GM06990 (cell line): ENCODE measurements around the gene H2BK1.

Experiments used
- DNase-seq: peaks from one replicate; pipeline ENCODE4 v3.0.0-alpha.2; 2011; ENCODE audit not compliant: insufficient read length; ENCODE audit errors: extremely low read depth
- H3K27me3 ChIP-seq: replicated peaks from 2 replicates; pipeline ENCODE4 v1.6.0; 2011; ENCODE audit warnings: low read length; ENCODE audit not compliant: control insufficient read depth, insufficient read depth
- H3K36me3 ChIP-seq: 2 replicates; pipeline ENCODE4 v1.5.1; 2011; ENCODE audit warnings: low read length; ENCODE audit not compliant: control insufficient read depth, insufficient read depth
- H3K4me3 ChIP-seq: replicated peaks from 2 replicates; pipeline ENCODE4 v1.5.1; 2011; ENCODE audit warnings: low read depth, mild to moderate bottlenecking, control low read depth, low read length
- CTCF ChIP-seq: IDR thresholded peaks from 2 replicates; pipeline ENCODE4 v1.5.1; 2011; ENCODE audit warnings: low read length, control low read depth, mild to moderate bottlenecking, inconsistent platforms; ENCODE audit not compliant: insufficient read depth, poor library complexity, severe bottlenecking

H2BK1 gene

GRCh38 chr7:151236406-151236805 lies 26.1 kb upstream of the H2BK1 start:
- no peak for DNase-seq
- H3K4me3 ChIP-seq, result no peak overlapping the region
- H3K27me3 ChIP-seq, result no peaks in the 10 kb centered on the region
- peaks cover 26% of the 10 kb centered on the region for H3K36me3 ChIP-seq
- no peak for TF ChIP-seq CTCF

- H3K36me3 ChIP-seq, result peaks cover 26% of the 10 kb centered on the region
Measured at GRCh38 chr7:151235091-151235787, 25.0 kb upstream of the H2BK1 start.

GRCh38 chr7:151233804-151234203 lies 23.5 kb upstream of the H2BK1 start:
- H3K36me3 ChIP-seq, result peaks cover 21% of the 10 kb centered on the region
- peak overlapping the region; percentile 99 for H3K4me3 ChIP-seq
- DNase-seq, result no peak
- no peak for TF ChIP-seq CTCF
- H3K27me3 ChIP-seq, result no peaks in the 10 kb centered on the region

More at GRCh38 chr7:151235091-151235787, 25.0 kb upstream of the H2BK1 start:
- H3K27me3 ChIP-seq, result no peaks in the 10 kb centered on the region
- TF ChIP-seq CTCF, result no peak
- DNase-seq, result no peak
- no peak overlapping the region for H3K4me3 ChIP-seq

- peak overlapping the region; percentile 99 for H3K4me3 ChIP-seq
- peaks cover 21% of the 10 kb centered on the region for H3K36me3 ChIP-seq
- DNase-seq, result peak; percentile 52
- no peaks in the 10 kb centered on the region for H3K27me3 ChIP-seq
- no peak for TF ChIP-seq CTCF
Measured at GRCh38 chr7:151232917-151233701, 22.8 kb upstream of the H2BK1 start.

- TF ChIP-seq CTCF, result no peak
- Histone ChIP-seq H3K36me3 (peaks cover 14% of the 10 kb centered on the region), H3K4me3 (peak within 1 kb of the TSS; percentile 99), H3K27me3 (no peaks in the 10 kb centered on the region)
- peak; percentile 91 for DNase-seq
Measured at GRCh38 chr7:151232091-151232916, 22.0 kb upstream of the H2BK1 start, which contains the start of gene CHPF2. CHPF2 (plus strand) TSS chr7:151232483; CDS start chr7:151234012, 1,529 bp downstream.
